Mesenchymal stem cell (in vitro differentiated cells and primary cell): Measurements from ENCODE around the gene CCND3.

ENCODE experiments used
- DNase-seq: peaks from one replicate; pipeline ENCODE4 v3.0.0-alpha.2; 2013
- H2AFZ ChIP-seq: one replicate; pipeline ENCODE4 v1.6.1; 2013; ENCODE audit warnings: low read depth, mild to moderate bottlenecking, control low read depth, inconsistent platforms, low read length, moderate library complexity
- H2AK5ac ChIP-seq: 2 replicates; pipeline ENCODE4 v1.6.1; 2013; ENCODE audit warnings: low read length, moderate library complexity, mild to moderate bottlenecking, inconsistent platforms; ENCODE audit not compliant: severe bottlenecking
- H2BK120ac ChIP-seq: one replicate; pipeline ENCODE4 v1.6.1; 2013; ENCODE audit warnings: low read depth, mild to moderate bottlenecking, inconsistent platforms, low read length, moderate library complexity
- H2BK12ac ChIP-seq, 2 experiments: one replicate each; pipeline ENCODE4 v1.6.1; 2013; ENCODE audit warnings: inconsistent platforms in 2 of 2, low read length in 2 of 2, mild to moderate bottlenecking in 2 of 2, moderate library complexity in 2 of 2, control low read depth in 1 of 2
- H2BK15ac ChIP-seq: one replicate; pipeline ENCODE4 v1.6.1; 2013; ENCODE audit warnings: mild to moderate bottlenecking, low read depth, inconsistent platforms; ENCODE audit not compliant: poor library complexity, severe bottlenecking
- H2BK5ac ChIP-seq: 2 replicates; pipeline ENCODE4 v1.6.1; 2013; ENCODE audit warnings: low read depth, mild to moderate bottlenecking, low read length, control low read depth, inconsistent platforms; ENCODE audit not compliant: poor library complexity, severe bottlenecking
- H3K14ac ChIP-seq, 2 experiments: one replicate each; pipeline ENCODE4 v1.6.1; 2013; ENCODE audit warnings: inconsistent platforms in 2 of 2, low read length in 2 of 2, control low read depth in 1 of 2, mild to moderate bottlenecking in 1 of 2, moderate library complexity in 1 of 2
- H3K18ac ChIP-seq, 2 experiments: one replicate each; pipeline ENCODE4 v1.6.1; 2013; ENCODE audit warnings: inconsistent platforms in 2 of 2, low read length in 2 of 2, control low read depth in 1 of 2, low read depth in 1 of 2, mild to moderate bottlenecking in 1 of 2
- H3K23ac ChIP-seq, 2 experiments: one replicate each; pipeline ENCODE4 v1.6.1; 2013; ENCODE audit warnings: inconsistent platforms in 2 of 2, low read length in 2 of 2, mild to moderate bottlenecking in 2 of 2, moderate library complexity in 2 of 2, control low read depth in 1 of 2
- H3K27ac ChIP-seq: 2 replicates; pipeline ENCODE4 v1.5.1; 2013; ENCODE audit warnings: mild to moderate bottlenecking, moderate library complexity, low read length, control low read depth, inconsistent platforms; ENCODE audit not compliant: poor library complexity, severe bottlenecking
- H3K27me3 ChIP-seq, 2 experiments: 2 replicates each; pipeline versions ENCODE4 v1.6.1 to v1.7.0; 2013; ENCODE audit warnings: low read length in 2 of 2, mild to moderate bottlenecking in 2 of 2, moderate library complexity in 2 of 2, control low read depth in 1 of 2, inconsistent platforms in 1 of 2; ENCODE audit not compliant: control insufficient read depth in 1 of 2, insufficient read depth in 1 of 2
- H3K36me3 ChIP-seq, 2 experiments: 2 replicates each; pipeline versions ENCODE4 v1.6.1 to v1.7.0; 2013; ENCODE audit warnings: low read length in 2 of 2, control low read depth in 1 of 2, inconsistent platforms in 1 of 2, low read depth in 1 of 2, mild to moderate bottlenecking in 1 of 2; ENCODE audit not compliant: insufficient read depth in 2 of 2, control insufficient read depth in 1 of 2
- H3K4ac ChIP-seq, 2 experiments: one replicate each; pipeline ENCODE4 v1.6.1; 2013; ENCODE audit warnings: inconsistent platforms in 2 of 2, low read length in 2 of 2, mild to moderate bottlenecking in 2 of 2, moderate library complexity in 2 of 2, control low read depth in 1 of 2, low read depth in 1 of 2
- H3K4me1 ChIP-seq: 2 replicates; pipeline ENCODE4 v1.6.1; 2013; ENCODE audit warnings: low read depth, low read length, control low read depth; ENCODE audit not compliant: control insufficient read depth, insufficient read depth
- H3K4me2 ChIP-seq: 2 replicates; pipeline ENCODE4 v1.6.1; 2013; ENCODE audit warnings: low read length, mild to moderate bottlenecking, inconsistent platforms; ENCODE audit not compliant: poor library complexity, severe bottlenecking
- H3K4me3 ChIP-seq, 2 experiments: 2 replicates each; pipeline versions ENCODE4 v1.5.1 to v1.7.0; 2013; ENCODE audit warnings: low read length in 2 of 2, mild to moderate bottlenecking in 2 of 2, control low read depth in 1 of 2, low read depth in 1 of 2; ENCODE audit not compliant: insufficient read depth in 1 of 2
- H3K79me1 ChIP-seq: replicated peaks from 2 replicates; pipeline ENCODE4 v1.6.1; 2013; ENCODE audit warnings: mild to moderate bottlenecking, control low read depth, low read length, inconsistent platforms; ENCODE audit not compliant: poor library complexity, severe bottlenecking
- H3K9ac ChIP-seq: 2 replicates; pipeline ENCODE4 v1.7.0; 2013; ENCODE audit warnings: mild to moderate bottlenecking, low read length, moderate library complexity
- H3K9me3 ChIP-seq: 2 replicates; pipeline ENCODE4 v1.7.0; 2013; ENCODE audit warnings: mild to moderate bottlenecking, low read length; ENCODE audit not compliant: control insufficient read depth
- H4K8ac ChIP-seq: one replicate; pipeline ENCODE4 v1.6.1; 2013; ENCODE audit warnings: inconsistent platforms, mild to moderate bottlenecking, low read length, moderate library complexity
- H4K91ac ChIP-seq: one replicate; pipeline ENCODE4 v1.6.1; 2013; ENCODE audit warnings: mild to moderate bottlenecking, low read length, inconsistent platforms
- WGBS: methylation state at CpG from one replicate; pipeline ENCODE4 v1.1.7; 2013; ENCODE audit warnings: mixed read lengths; 5-methylcytosine and 5-hydroxymethylcytosine counted together

The CCND3 gene

DNA sequence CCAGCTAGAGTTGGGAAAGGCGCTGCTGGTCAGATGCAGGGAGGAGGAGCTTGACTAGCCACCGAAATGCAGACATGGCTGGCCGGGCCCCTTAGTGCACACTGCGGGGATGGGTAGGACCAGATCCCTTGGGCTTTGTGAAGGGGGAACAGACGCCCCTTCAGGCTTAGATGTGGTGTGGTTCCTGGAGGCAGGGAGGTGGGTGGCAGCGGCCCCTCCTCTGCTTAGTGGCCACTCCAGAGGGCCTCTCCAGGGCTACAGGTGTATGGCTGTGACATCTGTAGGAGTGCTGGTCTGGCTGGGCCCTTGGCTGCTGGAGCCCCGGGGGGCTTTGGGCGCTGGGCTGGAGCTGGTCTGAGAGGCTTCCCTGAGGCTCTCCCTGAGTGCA lies 5.9 kb downstream of the CCND3 start:
- no peak overlapping the region for H2BK5ac ChIP-seq
- H3K27me3 ChIP-seq, result no peaks in the 10 kb centered on the region
- H3K4me1 ChIP-seq, result peaks cover 31% of the 10 kb centered on the region
- 88% methylated on average over 8 of the region's 8 CpGs for WGBS
- H3K4ac ChIP-seq, result no peak overlapping the region
- H3K79me1 ChIP-seq, result peaks cover 25% of the 10 kb centered on the region
- no peak overlapping the region for H2AFZ ChIP-seq
- H3K4me3 ChIP-seq, result no peak overlapping the region
- no peak overlapping the region for H4K91ac ChIP-seq
- no peak overlapping the region for H3K14ac ChIP-seq
- no peak overlapping the region for H3K23ac ChIP-seq
- H2BK120ac ChIP-seq, result no peak overlapping the region
- H2AK5ac ChIP-seq, result no peak overlapping the region
- H2BK15ac ChIP-seq, result peak overlapping the region; percentile 46
- no peak overlapping the region for H3K4me2 ChIP-seq
- H3K9ac ChIP-seq, result peak overlapping the region; percentile 2
- no peak overlapping the region for H2BK12ac ChIP-seq
- H3K18ac ChIP-seq, result no peak overlapping the region
- DNase-seq, result no peak
- H3K27ac ChIP-seq, result no peak overlapping the region
- H3K9me3 ChIP-seq, result no peaks in the 10 kb centered on the region
- H3K36me3 ChIP-seq, result peaks cover 61 to 67% of the 10 kb centered on the region in 2 experiments
- no peak overlapping the region for H4K8ac ChIP-seq

DNA sequence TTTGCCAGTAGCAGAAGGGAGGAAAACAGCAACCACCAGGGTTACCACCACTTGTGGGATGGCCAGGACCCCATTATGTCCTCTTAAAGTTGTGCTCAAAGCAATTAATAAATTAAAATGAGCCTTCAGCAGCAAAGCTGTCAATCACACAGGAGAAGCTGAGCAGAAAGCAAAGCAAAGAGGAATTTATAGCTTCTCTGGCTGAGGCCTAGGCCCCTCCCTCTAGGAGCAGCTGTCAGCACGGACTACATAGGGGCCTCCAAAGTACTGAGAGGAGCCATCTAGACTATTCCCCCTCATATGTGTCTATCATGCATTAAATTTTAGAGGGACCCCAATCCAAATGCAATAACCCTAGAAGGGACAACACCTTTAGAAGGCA lies 6.4 kb downstream of the CCND3 start:
- H3K4me1 ChIP-seq, result peaks cover 29% of the 10 kb centered on the region
- no peak overlapping the region for H3K18ac ChIP-seq
- no peak overlapping the region for H3K4me3 ChIP-seq
- H4K8ac ChIP-seq, result no peak overlapping the region
- peaks cover 30% of the 10 kb centered on the region for H3K79me1 ChIP-seq
- H3K4ac ChIP-seq, result no peak overlapping the region
- no peak overlapping the region for H3K14ac ChIP-seq
- no peak overlapping the region for H2AFZ ChIP-seq
- no peak overlapping the region for H3K23ac ChIP-seq
- no peak overlapping the region for H4K91ac ChIP-seq
- H2BK5ac ChIP-seq, result no peak overlapping the region
- no peak overlapping the region for H3K4me2 ChIP-seq
- H3K9ac ChIP-seq, result peak overlapping the region; percentile 9
- no peak overlapping the region for H2BK12ac ChIP-seq
- no peaks in the 10 kb centered on the region for H3K9me3 ChIP-seq
- H2BK15ac ChIP-seq, result no peak overlapping the region
- no peak overlapping the region for H3K27ac ChIP-seq
- H3K27me3 ChIP-seq, result no peaks in the 10 kb centered on the region
- no peak for DNase-seq
- H2AK5ac ChIP-seq, result no peak overlapping the region
- H2BK120ac ChIP-seq, result no peak overlapping the region
- 50% methylated on average over 1 of the region's 1 CpG for WGBS
- peaks cover 66 to 72% of the 10 kb centered on the region in 2 experiments for H3K36me3 ChIP-seq

DNA sequence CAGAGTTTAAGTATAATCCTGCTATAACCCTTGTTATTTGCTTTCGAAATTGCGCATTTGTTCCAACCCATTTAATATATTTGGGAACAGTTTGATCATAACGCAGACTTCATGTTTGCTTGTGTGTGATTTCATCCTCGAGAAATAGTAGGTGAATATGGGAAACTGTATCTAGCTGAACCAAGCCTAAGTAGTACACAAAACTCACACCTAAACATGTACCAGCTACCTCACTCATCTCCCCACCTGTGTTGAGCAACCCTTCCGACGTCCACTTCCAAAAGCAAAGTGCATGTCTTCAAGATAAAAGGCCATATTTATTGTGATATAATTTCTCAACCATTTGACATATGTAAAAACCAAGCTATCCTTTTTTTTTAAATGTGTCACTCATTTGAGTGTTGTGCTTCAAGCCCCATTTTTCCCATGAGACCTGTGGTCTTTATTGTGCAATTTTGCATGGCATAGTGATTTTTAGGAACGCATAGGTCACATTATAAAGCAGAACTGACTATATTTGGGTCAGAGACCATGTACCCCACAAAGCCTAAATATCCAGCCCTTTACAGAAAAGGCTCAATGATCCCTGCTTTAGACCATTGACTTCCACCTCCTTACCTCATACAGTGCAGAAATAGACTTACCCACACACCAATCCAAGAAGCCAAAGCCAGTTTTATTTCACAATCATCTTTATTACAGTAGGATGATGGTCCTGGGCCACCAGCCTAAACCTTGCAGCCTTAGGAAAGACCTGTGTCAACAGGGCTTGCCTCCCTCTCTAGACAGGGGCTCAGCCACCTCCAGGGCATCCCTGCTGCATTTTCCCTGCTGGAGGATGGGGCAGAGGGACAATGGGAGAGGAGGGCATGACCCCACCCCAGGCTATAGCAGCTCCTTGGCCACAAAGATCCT lies 7.1 kb downstream of the CCND3 start:
- H3K18ac ChIP-seq, result no peak overlapping the region
- no peak overlapping the region for H3K27ac ChIP-seq
- peaks cover 24% of the 10 kb centered on the region for H3K4me1 ChIP-seq
- H2BK5ac ChIP-seq, result no peak overlapping the region
- no peak overlapping the region for H2BK12ac ChIP-seq
- no peak overlapping the region for H2AFZ ChIP-seq
- H3K79me1 ChIP-seq, result peaks cover 35% of the 10 kb centered on the region
- no peaks in the 10 kb centered on the region for H3K27me3 ChIP-seq
- WGBS, result 93% methylated on average over 2 of the region's 7 CpGs
- no peak overlapping the region for H2BK120ac ChIP-seq
- H3K4me3 ChIP-seq, result no peak overlapping the region
- H2AK5ac ChIP-seq, result no peak overlapping the region
- H4K91ac ChIP-seq, result no peak overlapping the region
- H3K36me3 ChIP-seq, result peaks cover 71 to 79% of the 10 kb centered on the region in 2 experiments
- no peak overlapping the region for H4K8ac ChIP-seq
- H3K9ac ChIP-seq, result peak overlapping the region; percentile 9
- no peak overlapping the region for H3K4ac ChIP-seq
- H3K14ac ChIP-seq, result no peak overlapping the region
- no peak overlapping the region for H3K23ac ChIP-seq
- no peaks in the 10 kb centered on the region for H3K9me3 ChIP-seq
- no peak overlapping the region for H2BK15ac ChIP-seq
- no peak overlapping the region for H3K4me2 ChIP-seq
- no peak for DNase-seq

DNA sequence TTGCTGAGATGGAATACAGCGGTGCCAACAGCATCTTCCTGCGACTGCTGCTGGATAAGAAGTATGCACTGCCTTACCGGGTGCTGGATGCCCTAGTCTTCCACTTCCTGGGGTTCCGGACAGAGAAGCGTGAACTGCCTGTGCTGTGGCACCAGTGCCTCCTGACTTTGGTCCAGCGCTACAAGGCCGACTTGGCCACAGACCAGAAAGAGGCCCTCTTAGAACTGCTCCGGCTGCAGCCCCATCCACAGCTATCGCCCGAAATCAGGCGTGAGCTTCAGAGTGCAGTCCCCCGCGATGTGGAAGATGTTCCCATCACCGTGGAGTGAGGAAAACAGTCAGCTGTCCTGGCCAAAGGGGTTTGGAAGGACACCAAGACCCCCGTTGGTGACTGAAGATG lies 9.2 kb downstream of the CCND3 start:
- Histone ChIP-seq H4K91ac (no peak overlapping the region), H3K4me2 (no peak overlapping the region), H3K36me3 (peaks cover 76 to 96% of the 10 kb centered on the region in 2 experiments), H3K4ac (no peak overlapping the region), H3K79me1 (peaks cover 46% of the 10 kb centered on the region), H3K18ac (no peak overlapping the region), H3K14ac (no peak overlapping the region), H3K4me3 (no peak overlapping the region), H2AFZ (no peak overlapping the region), H4K8ac (no peak overlapping the region), H3K27me3 (no peaks in the 10 kb centered on the region), H2BK120ac (no peak overlapping the region), H3K4me1 (peaks cover 9% of the 10 kb centered on the region), H3K27ac (no peak overlapping the region), H2BK15ac (no peak overlapping the region), H3K9ac (no peak overlapping the region), H3K9me3 (no peaks in the 10 kb centered on the region), H2BK5ac (no peak overlapping the region), H2BK12ac (no peak overlapping the region), H3K23ac (no peak overlapping the region), H2AK5ac (no peak overlapping the region)
- no peak for DNase-seq
- WGBS, result 92% methylated on average over 15 of the region's 15 CpGs
